Left renal cortex interstitium (tissue), 4 donors: Measurements from ENCODE around the gene DDR1. TPM values are rescaled to one million over a fixed set of nuclear protein-coding genes. Genes with fewer than 3 reads are reported as not detected.
"Not testable (repeated sequence)": the region's sequence is repeated elsewhere in the genome, so short reads cannot be mapped to it uniquely, and the experiment has no call there.

ENCODE experiments used
- DNase-seq, 4 donors: peaks; one replicate each; pipeline ENCODE4 v3.0.0-alpha.2; 2013; ENCODE audit warnings: low read depth in 4 of 4, low spot score in 2 of 4, missing footprints in 1 of 4
- polyA plus RNA-seq, 4 donors: library from polyadenylated mRNA; unstranded; fragments of 120-200 nt; gene quantifications; one replicate each; pipeline ENCODE4 v1.2.1, GENCODE V29; 2013; ENCODE audit not compliant: insufficient read length in 4 of 4

DDR1 gene
- polyA plus RNA-seq, 4 donors: 141 to 222 (median 177) TPM

GRCh38 chr6:30891816-30892538 is 7.7 kb downstream of the DDR1 start:
- no peak for DNase-seq

- DNase-seq: no peak
Observed at GRCh38 chr6:30893001-30893591, 8.8 kb downstream of the DDR1 start.

GRCh38 chr6:30893666-30894065 is 9.3 kb downstream of the DDR1 start:
- DNase-seq: no peak

DNA sequence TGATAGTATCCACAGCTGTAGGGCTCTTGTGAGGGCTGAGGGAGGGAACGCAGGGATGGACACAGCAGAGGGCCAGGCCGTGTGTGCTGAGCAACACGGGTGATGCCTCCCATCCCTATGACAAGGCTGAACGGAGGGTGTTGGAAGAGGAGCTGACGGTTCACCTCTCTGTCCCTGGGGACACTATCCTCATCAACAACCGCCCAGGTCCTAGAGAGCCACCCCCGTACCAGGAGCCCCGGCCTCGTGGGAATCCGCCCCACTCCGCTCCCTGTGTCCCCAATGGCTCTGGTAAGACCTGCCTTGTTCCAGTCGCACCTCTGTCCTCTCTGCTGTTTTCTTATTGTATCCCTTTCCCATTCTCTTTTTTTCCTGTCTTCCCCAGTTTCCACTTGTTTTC is 10.1 kb downstream of the DDR1 start:
- no peak for DNase-seq

GRCh38 chr6:30894935-30895334 is 10.6 kb downstream of the DDR1 start:
- no peak for DNase-seq

DNA sequence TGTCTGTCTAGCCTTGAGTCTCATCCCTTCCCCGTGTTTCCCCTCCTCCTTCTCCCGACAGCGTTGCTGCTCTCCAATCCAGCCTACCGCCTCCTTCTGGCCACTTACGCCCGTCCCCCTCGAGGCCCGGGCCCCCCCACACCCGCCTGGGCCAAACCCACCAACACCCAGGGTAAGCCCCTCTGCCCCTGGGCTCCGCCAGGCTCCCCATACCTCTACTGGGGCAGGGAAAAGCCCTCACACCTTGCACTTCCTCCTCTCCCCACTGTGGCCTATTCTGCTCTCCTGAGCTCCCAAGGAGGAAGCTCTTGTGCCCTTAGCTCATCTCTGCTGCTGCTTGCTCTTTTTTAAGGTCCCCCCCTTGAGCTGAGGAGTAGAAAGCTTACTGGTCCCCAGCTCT is 11.0 kb downstream of the DDR1 start:
- DNase-seq: no peak

- no peak for DNase-seq
Observed at GRCh38 chr6:30896541-30896940, 12.2 kb downstream of the DDR1 start.

DNA sequence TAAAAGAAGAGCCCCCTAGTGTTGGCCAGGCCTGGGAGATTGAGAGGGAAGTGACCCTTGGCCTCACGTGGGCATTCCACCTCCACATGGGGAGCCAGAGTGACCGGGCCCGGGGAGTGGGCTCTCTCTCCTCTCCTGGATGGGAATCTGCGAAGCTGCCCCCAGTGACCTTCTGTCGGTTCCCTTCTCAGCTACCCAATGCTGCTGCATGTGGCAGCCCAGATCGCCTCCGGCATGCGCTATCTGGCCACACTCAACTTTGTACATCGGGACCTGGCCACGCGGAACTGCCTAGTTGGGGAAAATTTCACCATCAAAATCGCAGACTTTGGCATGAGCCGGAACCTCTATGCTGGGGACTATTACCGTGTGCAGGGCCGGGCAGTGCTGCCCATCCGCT is 13.6 kb downstream of the DDR1 start:
- DNase-seq: no peak

DNA sequence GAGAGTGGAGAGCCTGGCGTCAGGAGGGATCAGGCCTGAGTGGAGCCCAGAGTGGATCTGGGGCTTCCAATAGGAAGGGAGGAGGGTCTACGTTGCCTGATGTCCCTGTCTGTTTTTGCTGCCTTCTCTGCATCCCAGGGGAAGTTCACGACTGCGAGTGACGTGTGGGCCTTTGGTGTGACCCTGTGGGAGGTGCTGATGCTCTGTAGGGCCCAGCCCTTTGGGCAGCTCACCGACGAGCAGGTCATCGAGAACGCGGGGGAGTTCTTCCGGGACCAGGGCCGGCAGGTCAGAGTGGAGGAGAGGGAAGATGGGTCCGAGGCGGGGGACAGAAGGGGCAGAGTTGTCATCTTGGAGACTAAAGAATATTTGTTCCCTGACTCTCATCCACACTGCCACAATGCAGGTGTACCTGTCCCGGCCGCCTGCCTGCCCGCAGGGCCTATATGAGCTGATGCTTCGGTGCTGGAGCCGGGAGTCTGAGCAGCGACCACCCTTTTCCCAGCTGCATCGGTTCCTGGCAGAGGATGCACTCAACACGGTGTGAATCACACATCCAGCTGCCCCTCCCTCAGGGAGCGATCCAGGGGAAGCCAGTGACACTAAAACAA is 14.5 kb downstream of the DDR1 start:
- DNase-seq: no peak

DNA sequence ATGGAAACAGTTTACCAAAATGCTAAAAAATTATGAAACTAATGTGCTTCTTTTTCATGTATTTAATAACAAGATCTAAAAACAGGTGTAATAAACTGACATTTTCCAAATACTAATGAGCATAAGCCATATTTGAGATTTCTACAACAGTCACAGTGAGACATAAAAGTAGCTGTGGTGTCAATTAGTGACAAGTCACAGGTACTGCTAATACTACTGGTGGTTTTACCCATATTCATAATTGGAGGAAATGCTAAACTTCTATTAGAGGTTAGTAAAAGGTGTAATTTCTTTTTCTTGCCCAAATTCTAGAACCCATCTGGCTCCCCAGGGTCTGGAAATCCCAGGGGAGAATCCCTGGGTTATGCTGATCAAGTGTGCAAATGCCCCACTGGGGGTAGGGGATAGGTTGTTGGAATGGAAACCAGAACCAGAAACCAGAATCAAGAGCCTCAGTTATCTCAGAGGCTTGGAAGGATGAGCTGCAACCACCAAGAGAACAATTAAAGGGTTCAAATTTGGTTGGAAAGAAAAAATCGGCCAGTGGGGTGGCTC is 16.6 kb downstream of the DDR1 start:
- no peak for DNase-seq

- DNase-seq: no peak
Observed at GRCh38 chr6:30901436-30901835, 17.1 kb downstream of the DDR1 start.

DNA sequence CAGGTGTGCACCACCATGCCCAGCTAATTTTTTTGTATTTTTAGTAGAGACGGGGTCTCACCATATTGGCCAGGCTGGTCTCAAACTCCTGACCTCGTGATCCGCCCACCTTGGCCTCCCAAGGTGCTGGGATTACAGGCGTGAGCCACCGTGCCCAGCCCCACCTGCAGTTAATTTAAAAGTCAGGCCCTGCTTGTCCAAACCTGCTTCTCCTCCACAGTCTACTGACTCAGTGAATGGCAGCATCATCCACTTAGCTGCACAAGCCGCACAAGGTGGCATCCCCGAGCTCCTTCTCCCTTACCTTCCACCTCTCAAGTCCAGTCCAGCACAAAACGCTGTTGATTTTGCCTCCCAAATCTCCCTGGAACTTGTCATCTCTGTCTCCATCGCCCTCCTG is 17.9 kb downstream of the DDR1 start:
- not testable (repeated sequence) for DNase-seq

DNA sequence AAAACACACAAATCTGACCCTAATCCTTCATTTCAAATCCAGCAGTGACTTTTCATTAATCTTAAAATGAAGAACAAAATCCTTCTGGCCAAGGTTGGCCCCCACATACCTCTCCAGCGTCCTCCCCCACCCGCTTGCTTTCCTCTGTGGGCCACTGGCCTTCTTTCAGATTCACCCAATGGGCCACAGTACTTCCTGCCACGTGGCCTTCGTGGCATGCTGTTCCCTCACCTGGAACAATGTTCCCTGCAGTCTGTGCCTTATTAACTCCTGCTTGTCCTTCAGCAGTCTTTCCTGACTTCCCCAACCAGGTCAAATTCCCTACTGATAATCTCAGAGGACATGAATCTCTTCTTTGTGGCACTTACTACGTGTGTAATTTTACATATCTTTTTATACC is 18.4 kb downstream of the DDR1 start:
- DNase-seq: no peak

- no peak for DNase-seq
Observed at GRCh38 chr6:30903236-30903635, 18.9 kb downstream of the DDR1 start.

GRCh38 chr6:30907290-30907757 is 23.0 kb downstream of the DDR1 start:
- DNase-seq: not testable (repeated sequence)

DNA sequence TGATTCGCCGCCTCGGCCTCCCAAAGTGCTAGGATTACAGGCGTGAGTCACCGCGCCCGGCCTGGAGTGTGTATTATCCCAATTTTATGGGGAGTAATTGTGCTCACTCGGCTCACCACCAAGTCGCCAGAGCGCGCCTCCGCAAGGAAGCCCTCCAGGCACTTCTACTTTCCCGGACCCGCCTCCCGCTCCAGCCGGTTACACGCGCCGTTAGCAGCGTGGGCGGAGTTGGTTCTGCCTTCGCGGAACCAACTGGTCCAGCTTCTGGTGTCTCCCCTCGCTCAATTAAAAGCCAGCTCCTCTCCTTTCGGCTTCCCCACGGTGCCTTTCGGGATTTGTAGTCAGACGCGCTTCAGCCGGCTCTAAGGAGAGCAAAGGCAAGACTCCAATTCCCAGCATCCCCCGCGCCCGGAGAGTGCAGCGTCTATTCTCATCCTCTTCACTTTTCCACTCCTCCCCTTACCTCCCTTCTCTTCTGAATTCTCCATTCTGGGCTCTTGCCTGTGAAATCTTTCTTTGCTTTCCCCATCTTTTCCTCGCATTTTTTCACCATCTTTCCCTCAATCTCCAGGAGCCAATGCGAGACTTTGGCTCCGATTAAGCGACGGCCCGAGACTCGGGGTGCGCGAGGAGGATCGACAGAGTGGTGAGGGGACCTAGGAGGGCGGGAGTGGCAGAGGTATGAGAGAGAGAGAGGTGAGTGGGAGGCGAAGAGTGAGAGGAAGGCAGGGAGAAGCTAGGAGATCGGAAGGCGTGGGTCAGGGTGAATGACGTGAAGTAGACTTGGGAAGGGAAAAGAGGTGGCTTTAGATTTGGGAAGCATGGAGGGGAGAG is 23.7 kb downstream of the DDR1 start, which contains the start of gene GTF2H4:
GTF2H4 (plus strand) TSS at position 450 of the 834 bp plus-strand sequence.
- peak; percentile 88 to 99 (median 93) for DNase-seq

DNA sequence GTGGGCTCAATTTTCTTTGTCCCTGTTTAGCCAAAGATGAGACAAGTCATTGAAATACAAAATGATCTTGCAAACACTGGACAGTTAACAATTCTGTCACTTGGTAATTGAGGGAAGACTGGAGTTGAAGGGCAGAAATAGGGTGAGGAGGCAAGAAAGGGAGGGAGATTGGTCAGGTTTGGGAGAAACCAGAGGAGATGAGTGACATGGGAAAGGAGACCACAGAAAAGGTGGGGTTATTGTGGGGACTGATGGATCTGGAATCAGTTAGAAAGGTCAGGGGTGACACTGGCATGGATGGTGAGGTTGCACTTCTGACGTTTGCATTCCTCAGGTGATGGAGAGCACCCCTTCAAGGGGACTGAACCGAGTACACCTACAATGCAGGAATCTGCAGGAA is 24.4 kb downstream of the DDR1 start:
- no peak for DNase-seq

DNA sequence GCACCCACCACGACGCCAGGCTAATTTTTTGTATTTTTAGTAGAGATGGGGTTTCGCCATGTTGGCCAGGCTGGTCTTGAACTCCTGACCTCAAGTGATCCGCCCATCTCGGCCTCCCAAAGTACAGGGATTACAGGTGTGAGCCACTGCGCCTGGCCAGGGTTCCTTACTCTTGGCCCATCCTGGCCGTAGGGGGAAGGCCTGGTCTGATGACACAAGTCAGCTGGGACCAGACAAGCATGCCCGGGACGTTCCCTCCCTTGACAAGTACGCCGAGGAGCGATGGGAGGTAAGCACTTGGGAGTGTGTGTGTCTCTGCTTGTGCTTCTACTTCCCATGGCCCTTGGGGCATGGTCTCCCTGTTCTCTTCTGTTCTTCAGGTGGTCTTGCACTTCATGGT is 26.2 kb downstream of the DDR1 start:
- DNase-seq: not testable (repeated sequence)

GRCh38 chr6:30912746-30913520 is 28.6 kb downstream of the DDR1 start:
- DNase-seq: no peak

GRCh38 chr6:30913721-30914075 is 29.4 kb downstream of the DDR1 start:
- DNase-seq: no peak
